ENCODE measurements around the gene MBTPS1.
A peak's percentile ranks its signal among the peaks of the same experiment; 100 is the strongest.

Gene MBTPS1

GRCh38 chr16:84043486-84044117, 73.1 kb downstream of the MBTPS1 start:
- no peak for DNase-seq (ENCODE audit: low read depth)
- no peak overlapping the region for H3K4me3 ChIP-seq (ENCODE audit: low read length)
- no peak for TF ChIP-seq CTCF (conservative IDR thresholded peaks at IDR 0.05; ENCODE audit: low read depth, low read length)

DNA sequence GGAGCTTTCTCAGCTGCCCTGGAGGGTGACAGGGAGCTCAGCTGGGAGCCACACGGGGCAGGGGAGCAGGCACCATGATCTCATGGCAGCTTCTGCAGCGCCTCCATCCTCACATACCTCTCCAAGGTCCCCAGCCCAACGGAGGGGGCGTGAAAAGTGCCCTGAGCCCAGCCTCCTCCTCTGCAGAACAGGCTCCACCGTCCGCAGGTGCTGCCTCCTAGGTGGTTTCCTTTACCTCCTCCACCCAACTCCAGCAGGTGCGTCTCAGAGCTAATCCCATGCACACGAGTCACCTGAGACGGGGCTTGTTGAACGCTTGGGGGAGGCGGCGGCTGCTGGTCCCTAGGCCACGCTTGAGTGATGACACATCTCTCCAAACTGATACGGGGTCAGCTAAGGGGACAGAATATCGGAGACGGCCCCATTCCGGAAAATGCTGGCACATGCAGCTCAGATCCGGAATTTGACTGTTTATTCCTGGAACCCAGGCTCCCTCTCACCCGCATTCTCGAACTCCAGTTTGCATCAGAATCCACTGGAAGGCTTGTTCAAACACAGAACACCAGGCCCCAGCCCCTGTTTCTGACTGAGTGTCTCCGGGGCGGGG, 73.8 kb downstream of the MBTPS1 start:
- TF ChIP-seq CTCF (conservative IDR thresholded peaks at IDR 0.05; ENCODE audit: low read depth, low read length), result no peak
- no peak for DNase-seq (ENCODE audit: low read depth)
- H3K4me3 ChIP-seq (ENCODE audit: low read length), result no peak overlapping the region

- DNase-seq (ENCODE audit: low read depth), result no peak
- no peak within 1 kb of the TSS for H3K4me3 ChIP-seq (ENCODE audit: low read length)
- no peak for TF ChIP-seq CTCF (conservative IDR thresholded peaks at IDR 0.05; ENCODE audit: low read depth, low read length)
These were observed 74.3 kb downstream of the MBTPS1 start, which contains the start of gene SLC38A8 for GRCh38 chr16:84042308-84042878. Gene SLC38A8 (minus strand): TSS chr16:84042795. CDS start chr16:84042157, 638 bp downstream.

- no peak for TF ChIP-seq CTCF (conservative IDR thresholded peaks at IDR 0.05; ENCODE audit: low read depth, low read length)
- no peak overlapping the region for H3K4me3 ChIP-seq (ENCODE audit: low read length)
- DNase-seq (ENCODE audit: low read depth), result no peak
These were observed 74.9 kb downstream of the MBTPS1 start for GRCh38 chr16:84041881-84042280.

DNA sequence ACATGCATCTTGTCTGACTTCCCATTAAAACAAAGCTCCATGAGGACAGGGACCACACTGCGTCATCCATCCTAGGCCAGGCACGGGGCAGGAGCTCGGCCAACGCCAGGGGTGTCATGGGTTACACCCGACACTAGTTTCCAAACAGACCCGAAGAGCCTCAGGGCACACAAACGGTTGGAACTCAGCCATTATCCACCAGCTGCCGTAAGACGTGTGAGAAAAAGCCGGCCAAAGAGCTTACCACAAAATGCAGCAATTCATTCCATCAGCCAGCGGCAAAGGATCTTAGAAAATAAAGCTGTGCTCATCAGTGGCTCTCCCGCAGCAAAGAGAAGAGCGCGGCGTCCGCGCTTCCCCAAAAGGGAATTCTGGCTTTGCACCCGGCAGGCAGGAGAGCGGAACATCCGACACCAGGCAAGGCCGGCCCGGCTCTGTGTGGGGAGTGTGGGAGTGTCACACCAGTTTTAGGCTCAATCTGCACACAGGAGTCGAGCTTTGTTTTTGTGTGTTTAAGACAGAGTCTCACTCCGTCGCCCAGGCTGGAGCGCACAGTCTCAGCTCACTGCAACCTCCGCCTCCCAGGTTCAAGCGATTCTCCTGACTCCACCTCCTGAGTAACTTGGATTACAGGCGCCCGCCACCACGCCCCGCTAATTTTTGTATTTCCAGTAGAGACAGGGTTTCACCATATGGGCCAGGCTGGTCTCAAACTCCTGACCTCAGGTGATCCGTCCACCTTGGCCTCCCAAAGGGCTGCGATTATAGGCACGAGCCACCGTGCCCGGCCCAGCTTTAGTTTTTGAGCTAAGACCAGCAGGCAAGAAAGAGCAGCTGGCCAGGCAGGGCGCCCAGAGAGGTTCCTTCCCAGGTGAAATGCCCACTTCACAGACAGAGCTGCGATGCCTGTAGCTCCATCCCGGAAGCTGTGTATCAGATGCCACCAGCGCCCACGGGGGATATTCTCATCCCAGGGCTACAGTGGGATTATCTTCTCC, 75.6 kb downstream of the MBTPS1 start:
- DNase-seq (ENCODE audit: low read depth), result peak; percentile 49
- no peak overlapping the region for H3K4me3 ChIP-seq (ENCODE audit: low read length)
- no peak for TF ChIP-seq CTCF (conservative IDR thresholded peaks at IDR 0.05; ENCODE audit: low read depth, low read length)

- no peak for TF ChIP-seq CTCF (conservative IDR thresholded peaks at IDR 0.05; ENCODE audit: low read depth, low read length)
- DNase-seq (ENCODE audit: low read depth), result no peak
- H3K4me3 ChIP-seq (ENCODE audit: low read length), result no peak overlapping the region
These were observed 76.4 kb downstream of the MBTPS1 start for GRCh38 chr16:84040226-84040822.
